Activated T-helper 9 cell treated with anti-CD3 and anti-CD28 coated beads, Interleukin-2, amount 50 U/mL, for 16 hours (primary cell): ENCODE data around the gene TEX13B.
"Not testable (repeated sequence)": the region's sequence is repeated elsewhere in the genome, so short reads cannot be mapped to it uniquely, and the experiment has no call there.

ENCODE experiments used
- DNase-seq: peaks from one replicate; pipeline ENCODE4 v3.0.0-alpha.2; 2020; ENCODE audit warnings: low read depth

Gene TEX13B, protein sequence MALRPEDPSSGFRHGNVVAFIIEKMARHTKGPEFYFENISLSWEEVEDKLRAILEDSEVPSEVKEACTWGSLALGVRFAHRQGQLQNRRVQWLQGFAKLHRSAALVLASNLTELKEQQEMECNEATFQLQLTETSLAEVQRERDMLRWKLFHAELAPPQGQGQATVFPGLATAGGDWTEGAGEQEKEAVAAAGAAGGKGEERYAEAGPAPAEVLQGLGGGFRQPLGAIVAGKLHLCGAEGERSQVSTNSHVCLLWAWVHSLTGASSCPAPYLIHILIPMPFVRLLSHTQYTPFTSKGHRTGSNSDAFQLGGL

DNA sequence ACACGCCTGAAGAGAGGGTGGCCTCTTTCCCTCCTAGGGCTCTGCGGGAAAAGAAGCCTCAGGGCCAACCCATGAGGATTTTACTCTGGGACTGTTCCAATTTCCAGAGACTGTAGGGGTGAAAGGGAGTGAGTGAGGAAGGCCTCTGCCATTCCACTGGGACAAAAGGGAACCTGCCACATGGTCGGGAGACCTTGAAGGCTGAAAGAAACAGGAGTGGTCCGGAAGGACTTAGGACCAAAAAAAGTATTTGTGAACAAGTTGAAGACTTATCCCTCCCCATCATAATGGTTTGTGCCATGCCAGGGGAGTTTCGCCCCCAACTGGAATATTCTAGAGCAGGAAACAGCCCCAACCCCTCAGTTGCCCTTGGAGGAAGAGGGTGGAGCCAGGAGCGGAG, at the start of gene TEX13B:
Gene TEX13B (minus strand): TSS at position 15 of the 400 bp plus-strand sequence. CDS start 243 bp downstream, outside the sequence.
- no peak for DNase-seq

DNA sequence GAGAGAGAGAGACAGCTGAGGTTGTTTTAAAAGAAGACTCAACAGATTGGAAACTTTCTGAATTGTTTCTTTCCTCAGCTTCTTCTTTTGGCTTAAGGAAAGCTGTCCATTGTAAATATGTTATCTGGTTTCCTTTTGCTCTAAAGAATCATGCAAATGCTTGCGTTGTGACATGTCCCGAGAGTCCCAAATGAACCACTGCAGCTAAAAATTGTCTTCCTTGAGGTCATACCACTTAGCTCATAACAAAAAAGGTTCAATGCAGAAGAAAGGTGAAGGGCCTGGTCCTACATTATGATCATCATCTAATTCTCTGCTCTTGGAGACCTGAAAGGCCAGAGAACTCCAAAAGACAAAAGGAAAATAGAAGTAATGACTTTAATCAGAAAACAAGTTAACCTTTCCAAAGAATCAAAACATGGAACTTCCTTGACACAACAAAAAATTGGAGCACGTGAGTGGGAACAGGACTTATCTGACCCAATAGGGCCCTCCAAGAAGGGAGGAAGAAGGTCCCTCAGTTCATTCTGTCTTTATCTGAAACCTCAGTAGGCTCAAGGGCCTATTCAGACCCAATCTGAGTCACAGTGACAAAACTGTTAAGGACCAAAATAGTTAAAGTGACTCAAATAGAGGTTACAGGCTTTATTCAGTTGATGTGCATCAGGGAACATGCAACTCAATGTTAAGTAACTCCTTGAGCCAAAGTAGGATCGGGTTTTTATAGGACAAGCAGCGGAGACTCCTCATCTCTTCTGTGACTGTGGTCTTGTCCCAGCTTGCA, 48.0 kb upstream of the TEX13B start:
- DNase-seq: no peak

DNA sequence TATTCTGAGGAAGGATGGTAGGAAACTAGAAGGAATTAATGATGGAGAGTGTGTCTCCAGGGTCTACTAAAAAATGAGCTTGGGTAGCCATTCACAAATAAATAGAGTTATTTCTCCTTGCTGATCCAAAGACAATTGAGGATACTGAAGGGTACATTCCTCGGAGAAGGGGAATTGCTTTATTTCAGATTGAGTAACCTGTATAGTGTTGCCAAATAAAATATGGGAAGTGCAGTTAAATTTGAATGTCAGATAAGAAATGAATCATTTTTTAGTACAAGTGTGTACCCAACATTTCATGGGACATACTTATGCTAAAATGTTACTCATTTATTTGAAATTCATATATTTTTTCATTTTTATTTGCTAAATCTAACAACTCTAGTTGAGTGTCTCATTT, 46.7 kb upstream of the TEX13B start:
- no peak for DNase-seq

DNA sequence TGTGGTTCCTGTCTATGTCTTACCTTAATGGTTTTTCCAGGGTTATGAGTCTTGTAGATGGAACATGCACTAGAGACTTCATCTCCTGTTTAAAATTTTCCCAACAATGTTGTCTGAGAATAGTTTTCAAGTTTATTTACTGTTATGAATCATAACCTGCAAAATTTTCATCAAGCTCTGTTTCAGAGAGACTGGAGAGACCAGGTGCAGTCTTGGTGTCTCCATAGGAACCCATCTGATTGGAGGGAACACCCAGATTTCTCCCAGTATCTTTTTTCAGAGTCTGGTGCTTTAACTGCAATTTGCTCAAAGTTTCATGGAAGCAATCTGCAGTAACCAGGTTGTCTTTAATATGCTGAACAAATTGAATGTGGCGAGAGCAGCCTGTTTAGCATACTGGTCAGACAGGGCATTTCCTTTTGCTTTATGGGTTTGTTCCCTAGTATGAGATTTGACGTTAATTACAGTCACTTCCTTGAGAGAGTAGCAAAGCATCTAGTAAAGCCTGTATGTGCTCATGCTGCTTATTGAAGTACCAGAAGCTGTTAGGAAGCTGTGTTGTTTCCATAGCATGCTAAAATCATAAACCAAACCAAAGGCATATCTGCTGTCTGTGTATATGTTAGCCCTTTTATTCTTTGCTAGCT, 43.9 kb upstream of the TEX13B start:
- DNase-seq: no peak

DNA sequence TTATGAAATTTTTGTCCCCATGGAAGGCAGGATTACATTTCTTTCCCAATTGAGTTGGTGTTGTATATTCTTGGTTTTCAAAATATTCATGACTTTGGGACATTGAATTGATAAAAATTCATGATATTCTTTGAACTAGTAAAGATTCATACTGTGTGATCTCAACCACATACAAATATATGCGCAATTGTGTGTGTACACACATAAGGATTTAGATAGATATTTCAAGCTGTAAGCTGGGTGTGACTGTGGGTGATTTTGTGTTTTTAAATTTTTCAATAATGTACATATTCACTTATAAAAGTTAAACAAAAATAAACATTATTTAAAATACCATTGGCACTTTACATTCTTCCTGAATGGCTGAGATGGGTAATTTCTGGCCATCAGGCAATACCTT, 43.2 kb upstream of the TEX13B start:
- DNase-seq: no peak

DNA sequence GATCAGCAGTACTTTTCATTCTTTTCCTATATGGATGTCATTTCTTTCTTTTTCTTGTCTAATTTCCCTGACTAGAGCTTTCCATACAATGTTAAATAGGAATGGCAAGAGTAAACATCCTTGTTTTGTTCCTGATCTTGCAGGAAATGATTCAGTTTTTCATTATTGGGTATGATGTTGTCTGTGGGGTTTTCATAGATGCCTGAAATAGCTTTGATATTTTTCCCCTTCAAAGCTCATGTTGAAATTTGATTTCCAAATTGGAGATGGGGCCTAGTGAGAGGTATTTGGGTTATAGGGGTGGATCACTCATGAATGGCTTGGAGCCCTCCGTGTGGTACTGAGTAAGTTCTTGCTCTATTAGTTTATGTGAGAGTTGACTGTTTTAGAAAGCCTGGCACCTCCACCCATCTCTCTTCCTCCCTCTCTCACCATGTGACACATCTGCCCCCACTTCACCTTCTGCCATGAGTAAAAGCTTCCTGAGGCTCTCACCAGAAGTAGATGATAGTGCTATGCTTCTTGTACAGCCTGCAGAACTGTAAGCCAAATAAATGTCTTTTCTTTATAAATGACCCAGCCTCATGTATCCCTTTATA, 40.4 kb upstream of the TEX13B start:
- no peak for DNase-seq

DNA sequence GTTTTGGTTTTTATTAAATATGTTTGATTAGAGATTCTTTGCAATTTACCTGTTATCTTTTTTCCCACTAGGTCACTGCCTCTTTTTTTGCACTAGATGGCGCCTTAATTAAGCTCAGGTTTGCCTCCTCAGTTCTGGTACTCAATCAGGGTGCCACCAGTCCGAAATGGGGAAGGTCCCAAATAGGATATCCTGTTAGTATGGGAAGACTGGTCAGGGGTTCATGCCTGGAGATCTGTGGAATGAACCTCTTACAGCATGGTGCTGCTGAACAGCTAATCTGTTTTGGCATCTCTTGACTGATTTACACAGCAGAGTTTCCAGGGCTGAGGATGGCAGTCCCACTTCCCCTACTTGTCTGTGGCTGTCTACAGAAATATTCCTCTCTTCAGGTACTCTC, 38.5 kb upstream of the TEX13B start:
- no peak for DNase-seq

DNA sequence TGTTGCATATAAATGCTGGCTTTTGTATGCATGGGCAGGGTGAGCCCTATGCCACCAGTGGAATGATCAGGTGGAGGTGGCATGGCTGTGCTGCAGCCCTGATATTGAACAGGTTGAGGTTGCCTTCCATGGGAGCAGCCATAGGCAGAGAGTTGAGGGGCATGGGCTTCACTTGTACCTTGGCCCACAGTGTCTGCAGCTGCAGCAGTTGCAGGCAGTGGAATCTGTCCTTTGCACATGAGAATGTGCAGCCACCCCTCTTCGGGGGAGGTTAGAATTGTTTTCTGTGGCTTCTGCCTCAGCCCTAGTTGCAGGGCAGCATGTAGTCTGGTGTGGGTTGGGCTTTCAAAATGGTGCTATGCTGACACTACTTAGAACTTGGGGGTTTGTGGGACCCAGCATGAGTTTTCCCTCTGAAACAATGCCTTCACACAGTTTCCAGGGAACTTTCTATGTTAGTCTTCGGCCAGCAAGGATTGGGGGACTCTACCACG, 37.3 kb upstream of the TEX13B start:
- DNase-seq: no peak

DNA sequence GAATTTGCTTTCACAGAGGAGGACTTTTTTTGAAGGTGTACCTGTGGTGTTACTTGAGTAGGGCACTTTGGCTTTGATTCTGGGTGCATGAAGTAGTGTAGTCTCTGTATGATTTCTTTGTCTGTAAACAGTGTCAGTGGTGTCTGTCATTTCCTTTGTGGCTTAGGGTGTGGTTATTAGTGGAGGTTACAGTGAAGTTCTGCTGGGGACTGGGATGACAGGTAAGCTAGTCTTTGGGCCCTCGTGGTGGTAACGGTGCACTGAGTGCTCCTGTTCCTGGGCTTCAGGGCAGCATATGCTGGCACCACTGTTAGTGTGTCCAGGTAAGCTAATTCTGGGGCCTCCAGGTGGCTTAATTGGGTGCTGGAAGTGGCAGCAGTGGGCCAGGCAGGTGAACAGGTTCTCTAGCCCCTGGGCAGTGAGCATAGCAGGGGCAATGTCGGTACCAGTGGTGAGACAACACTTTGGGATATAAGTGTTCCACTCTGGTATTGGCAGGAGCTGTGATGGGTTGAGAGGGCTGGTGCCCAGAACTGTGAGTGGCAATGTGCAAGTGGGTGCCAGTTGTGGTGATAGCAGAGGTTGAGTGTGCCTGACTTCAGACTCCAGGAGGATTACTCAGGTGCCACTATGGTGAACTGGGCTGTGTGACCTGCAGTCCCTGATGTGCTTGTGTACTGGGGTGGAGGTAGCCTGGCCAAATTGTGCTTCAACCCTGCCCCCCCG, 36.6 kb upstream of the TEX13B start:
- peak; percentile 4 for DNase-seq

DNA sequence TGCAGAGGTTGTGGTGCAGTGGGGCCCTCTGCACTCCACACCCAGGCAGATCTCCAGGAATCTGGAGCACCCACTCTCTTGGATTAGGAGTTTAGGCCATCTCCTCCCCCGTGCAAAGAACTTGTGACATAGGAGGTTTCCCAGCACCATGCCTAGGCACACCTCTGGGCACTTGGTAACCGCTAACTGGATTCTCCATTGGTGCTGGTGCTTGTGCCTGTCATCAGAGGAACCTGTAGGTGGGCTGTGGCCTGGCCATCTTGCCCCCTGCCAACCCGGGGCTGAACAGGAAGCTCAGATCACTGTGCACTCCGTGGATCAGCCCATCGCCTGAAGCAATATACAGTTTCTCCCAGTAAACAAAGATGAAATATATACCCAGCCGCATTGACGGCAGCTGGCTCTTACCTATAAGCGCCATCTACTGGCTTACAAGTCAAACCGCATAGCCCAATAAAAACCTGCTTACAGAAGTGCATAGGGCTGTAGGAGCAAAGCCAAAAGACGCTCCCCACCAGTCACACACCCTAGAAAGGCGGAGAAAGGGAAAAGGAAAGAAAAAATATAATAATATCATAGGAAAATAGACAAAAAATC, 19.1 kb upstream of the TEX13B start:
- no peak for DNase-seq

DNA sequence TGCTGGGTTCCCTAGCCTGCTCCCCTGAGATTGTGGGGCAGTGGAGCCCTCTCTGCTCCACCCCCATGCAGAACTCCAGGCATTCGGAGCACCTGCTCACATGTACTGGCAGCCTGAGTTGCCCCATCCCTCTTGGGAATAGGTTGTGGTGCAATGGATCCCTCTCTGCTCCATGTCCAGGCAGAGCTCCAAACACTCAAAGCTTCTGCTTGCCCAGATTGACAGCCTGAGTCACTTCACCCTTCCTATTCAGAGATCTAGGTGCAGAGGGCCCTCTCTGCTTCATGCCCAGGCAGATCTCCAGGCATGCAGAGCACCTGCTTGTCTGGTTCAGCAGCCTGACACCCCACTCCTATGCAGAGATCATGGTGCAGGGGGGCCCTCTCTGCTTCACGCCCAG, 18.6 kb upstream of the TEX13B start:
- DNase-seq: no peak

DNA sequence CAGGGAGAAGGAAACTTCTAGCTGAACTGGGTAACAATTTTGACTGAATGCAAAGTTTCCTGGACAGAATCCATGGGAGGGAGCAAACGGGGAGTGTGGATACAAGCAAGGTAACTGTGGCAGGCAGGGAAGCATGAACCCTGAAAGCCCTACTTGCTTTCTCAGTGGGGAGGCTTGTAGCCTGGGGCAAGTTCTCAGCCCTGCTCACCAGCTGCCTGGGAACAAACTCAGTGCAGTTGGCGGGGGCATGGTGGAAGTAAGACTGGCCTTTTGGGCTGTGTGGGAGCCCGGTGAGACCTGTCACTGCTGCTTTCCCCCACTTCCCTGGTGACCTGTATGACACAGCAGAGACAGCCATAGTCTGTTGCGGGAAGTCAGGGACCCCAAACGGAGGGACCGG, 14.0 kb upstream of the TEX13B start:
- no peak for DNase-seq

DNA sequence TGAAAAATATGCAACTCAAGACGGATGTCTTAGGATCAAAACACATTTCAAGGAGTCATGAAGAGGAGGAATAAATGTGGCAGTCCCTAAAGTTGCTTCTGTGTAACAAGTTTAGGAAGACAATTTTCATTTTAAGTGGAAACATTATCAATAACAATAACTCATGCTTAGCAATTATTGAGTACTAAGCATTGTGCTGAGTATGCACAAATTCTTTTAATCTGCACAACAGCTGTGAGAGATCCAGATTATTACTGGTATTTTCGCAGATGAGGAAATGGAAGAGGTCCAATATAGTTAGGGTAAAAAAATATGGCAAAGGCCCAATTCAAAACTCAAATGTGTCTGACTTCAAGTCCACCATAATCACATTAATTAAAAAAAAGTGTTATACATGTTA, 2.9 kb upstream of the TEX13B start:
- no peak for DNase-seq

DNA sequence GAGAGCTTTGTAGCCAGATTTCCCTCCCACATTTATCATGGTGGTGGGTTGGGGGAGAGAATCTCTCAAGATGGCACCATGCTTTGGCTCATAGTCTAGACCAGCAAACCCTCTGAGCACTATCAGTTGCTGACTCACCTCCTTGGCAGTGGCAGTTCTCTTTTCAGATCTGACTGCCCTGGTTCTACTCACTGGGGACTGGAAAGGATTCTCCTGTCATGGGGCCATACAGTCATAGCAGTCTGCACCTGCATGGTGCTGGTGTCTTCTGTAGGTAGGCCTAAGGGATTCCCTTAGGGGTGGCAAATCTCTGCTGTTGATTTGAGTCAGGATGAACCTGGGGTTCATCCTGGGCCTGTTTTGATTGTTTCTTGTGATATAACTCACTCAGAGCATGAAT, 2.6 kb downstream of the TEX13B start:
- DNase-seq: no peak

DNA sequence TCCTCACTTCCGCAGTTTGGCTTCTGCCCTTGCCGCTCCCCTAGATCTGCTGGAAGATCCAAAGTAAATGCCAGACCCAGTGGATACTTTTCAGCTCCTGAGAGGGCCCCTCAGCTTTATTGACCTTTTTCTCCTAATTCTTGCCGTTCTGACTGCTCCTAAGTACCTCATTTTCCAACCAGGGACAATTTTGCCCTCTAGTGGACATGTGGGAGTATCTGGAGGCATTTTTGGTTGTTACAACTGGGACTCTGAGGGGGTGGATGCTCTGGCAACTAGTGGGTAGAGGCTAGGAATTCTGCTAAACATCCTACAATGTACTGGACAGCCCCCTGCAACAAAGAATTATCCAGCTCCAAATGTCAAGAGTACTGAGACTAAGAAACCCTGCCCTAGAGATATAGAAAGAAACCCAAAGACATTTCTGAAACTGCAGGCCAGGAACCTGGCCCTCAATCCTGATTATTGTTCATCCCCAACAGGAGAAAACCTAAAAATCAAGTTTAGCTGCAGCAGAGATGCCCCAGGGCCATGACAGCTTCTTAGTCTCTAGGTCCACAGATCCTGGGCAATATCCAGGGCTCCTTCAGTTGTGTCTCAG, 3.4 kb downstream of the TEX13B start:
- DNase-seq: no peak

DNA sequence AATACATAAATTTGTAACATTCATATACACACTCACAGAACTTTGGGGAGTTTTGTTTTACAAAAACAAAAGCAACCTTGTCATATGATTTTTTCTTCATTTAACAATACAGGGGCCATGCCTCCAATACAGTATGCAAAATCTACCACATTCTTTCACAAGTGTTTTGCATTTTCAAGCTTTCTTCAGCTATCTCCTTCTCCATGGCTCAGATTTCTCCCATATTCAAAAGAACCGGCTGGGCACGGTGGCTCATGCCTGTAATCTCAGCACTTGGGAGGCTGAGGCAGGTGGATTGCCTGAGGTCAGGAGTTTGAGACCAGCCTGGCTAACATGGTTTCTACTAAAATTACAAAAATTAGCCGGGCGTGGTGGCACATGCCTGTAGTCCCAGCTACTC, 4.1 kb downstream of the TEX13B start:
- no peak for DNase-seq

DNA sequence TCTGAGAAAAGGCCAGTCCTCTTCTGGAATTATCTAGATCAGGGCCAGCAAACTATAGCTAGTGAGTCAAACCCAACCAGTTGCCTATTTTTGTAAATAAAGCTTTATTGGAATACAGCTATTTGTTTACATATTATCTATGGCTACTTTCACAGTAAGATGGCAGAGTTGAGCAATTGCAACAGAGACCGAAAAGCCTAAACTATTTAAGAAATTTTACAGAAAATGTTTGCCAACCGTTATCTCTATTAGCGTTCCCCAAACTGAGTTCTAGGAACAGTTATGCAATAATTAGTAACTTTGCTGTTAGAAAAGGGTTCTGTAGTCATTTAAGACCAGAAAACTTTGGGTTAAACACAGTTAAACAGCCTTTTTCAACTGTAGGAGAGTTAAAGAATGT, 10.5 kb downstream of the TEX13B start:
- no peak for DNase-seq

DNA sequence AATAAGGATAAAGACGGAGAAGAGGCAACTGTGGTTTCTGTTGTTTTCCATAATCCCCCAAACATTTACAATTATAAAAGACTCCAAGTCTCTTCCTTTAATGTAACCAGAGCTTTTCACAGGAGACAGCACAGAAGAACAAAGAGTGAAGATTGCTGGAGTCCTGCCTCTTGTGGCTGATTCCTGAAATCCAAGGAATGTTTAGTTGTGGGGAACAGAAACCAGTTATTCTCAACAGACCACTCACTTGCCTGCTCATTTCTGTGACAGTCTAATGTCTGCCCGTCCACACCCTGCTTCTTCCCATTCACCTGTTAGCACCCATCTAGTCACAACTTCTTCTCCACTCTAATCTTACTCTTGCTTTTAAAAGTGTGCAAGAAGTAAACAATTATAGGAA, 12.1 kb downstream of the TEX13B start:
- no peak for DNase-seq

DNA sequence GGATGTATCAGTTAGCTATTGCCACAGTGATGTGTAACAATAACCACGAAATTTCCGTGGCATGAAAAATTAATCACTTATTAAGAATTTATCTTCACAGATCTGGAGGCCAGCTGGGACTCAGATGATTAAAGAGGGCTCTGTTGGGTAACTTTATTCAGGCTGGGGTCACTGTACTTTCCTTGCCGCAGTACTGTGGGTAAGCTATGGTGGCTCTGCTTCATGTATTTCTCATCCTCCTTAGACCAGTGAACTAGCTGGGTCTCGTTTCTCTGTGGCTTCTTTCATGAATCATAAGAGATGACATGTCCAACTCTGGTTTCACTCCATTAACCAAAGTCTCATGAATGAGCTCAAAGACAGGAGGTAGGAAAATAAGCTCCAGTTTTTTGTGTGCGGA, 13.5 kb downstream of the TEX13B start:
- no peak for DNase-seq

DNA sequence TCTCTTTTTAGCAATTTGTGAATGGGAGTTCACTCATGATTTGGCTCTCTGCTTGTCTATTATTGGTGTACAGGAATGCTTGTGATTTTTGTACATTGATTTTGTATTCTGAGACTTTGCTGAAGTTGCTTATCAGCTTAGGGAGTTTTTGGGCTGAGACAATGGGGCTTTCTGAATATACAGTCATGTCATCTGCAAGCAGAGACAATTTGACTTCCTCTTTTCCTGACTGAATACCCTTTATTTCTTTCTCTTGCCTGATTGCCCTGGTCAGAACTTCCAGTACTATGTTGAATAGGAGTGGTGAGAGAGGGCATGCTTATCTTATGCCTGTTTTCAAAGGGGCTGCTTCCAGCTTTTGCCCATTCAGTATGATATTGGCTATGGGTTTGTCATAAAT, 26.8 kb downstream of the TEX13B start:
- not testable (repeated sequence) for DNase-seq

DNA sequence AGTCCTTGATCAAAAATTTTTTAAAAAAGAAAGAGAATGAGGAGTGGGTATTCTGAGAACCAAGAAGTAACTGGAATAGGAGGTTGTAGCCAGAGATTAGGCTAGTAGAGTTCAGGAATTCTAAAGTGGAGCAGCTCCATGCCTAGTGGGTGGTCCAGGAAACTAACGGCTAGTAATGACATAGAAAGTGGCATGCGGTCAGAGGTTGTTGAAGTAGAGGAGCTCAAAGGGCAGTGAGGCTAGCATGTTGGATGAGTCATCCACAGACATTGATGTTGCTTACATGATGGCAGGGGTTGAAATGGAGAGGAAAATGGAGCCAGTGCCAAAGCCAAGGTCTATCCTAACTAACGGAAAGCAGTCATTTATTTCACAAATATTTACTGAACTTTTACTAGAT, 42.1 kb downstream of the TEX13B start:
- no peak for DNase-seq
